RWPE1 (cell line): ENCODE data around the gene FFAR4.
A peak's percentile ranks its signal among the peaks of the same experiment; 100 is the strongest.

Source experiments
- CTCF ChIA-PET: fragments of 350-600 bp; sonication (Branson Sonifier 250); formaldehyde crosslinking; extraction: SDS; loops from one replicate; lab custom pipeline; 2021; lab: Yijun Ruan, JAX
- POLR2A ChIA-PET: fragments of 400-600 bp; formaldehyde crosslinking; extraction: SDS; loops from one replicate; lab custom pipeline; 2020; ENCODE audit warnings: antibody characterized with exemption; ENCODE audit not compliant: low non-redundant PET; lab: Yijun Ruan, JAX
- DNase-seq: peaks from one replicate; pipeline ENCODE4 v3.0.0; 2012; ENCODE audit warnings: low spot score
- H3K27ac ChIP-seq: fragments of 450-650 bp; 2 replicates; pipeline ENCODE4 v1.5.1; 2017
- TF ChIP-seq, protein P1 (sequence below): fragments of 450-650 bp; conservative IDR thresholded peaks from 2 replicates; pipeline ENCODE4 v1.5.1; 2017; ENCODE audit warnings: low read depth, mild to moderate bottlenecking

Gene FFAR4

GRCh38 chr10:93554760-93555432 lies 11.6 kb upstream of the FFAR4 start:
- H3K27ac ChIP-seq, result no peak overlapping the region
- TF ChIP-seq, protein P1, sequence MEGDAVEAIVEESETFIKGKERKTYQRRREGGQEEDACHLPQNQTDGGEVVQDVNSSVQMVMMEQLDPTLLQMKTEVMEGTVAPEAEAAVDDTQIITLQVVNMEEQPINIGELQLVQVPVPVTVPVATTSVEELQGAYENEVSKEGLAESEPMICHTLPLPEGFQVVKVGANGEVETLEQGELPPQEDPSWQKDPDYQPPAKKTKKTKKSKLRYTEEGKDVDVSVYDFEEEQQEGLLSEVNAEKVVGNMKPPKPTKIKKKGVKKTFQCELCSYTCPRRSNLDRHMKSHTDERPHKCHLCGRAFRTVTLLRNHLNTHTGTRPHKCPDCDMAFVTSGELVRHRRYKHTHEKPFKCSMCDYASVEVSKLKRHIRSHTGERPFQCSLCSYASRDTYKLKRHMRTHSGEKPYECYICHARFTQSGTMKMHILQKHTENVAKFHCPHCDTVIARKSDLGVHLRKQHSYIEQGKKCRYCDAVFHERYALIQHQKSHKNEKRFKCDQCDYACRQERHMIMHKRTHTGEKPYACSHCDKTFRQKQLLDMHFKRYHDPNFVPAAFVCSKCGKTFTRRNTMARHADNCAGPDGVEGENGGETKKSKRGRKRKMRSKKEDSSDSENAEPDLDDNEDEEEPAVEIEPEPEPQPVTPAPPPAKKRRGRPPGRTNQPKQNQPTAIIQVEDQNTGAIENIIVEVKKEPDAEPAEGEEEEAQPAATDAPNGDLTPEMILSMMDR, result peak; percentile 36; the same call in 1 of the 2 replicates
- DNase-seq, result peak; percentile 69
- POLR2A ChIA-PET, result no interaction called here
- CTCF ChIA-PET, result interaction anchor here (0.5 to 1.8 kb wide), 10 partner anchors 10 to 304 kb away, joined by 3 to 8 read pairs (median 3); partner anchors contain the start of gene FRA10AC1

GRCh38 chr10:93559490-93559889 lies 7.0 kb upstream of the FFAR4 start:
- DNase-seq, result no peak
- no peak overlapping the region for H3K27ac ChIP-seq
- TF ChIP-seq, protein P1, result no peak
- CTCF ChIA-PET, result no interaction called here
- POLR2A ChIA-PET, result no interaction called here

- ChIA-PET CTCF (no interaction called here), POLR2A (no interaction called here)
- no peak overlapping the region for H3K27ac ChIP-seq
- DNase-seq, result no peak
- TF ChIP-seq, protein P1, result no peak
Measured at GRCh38 chr10:93560541-93560940, 5.9 kb upstream of the FFAR4 start.

DNA sequence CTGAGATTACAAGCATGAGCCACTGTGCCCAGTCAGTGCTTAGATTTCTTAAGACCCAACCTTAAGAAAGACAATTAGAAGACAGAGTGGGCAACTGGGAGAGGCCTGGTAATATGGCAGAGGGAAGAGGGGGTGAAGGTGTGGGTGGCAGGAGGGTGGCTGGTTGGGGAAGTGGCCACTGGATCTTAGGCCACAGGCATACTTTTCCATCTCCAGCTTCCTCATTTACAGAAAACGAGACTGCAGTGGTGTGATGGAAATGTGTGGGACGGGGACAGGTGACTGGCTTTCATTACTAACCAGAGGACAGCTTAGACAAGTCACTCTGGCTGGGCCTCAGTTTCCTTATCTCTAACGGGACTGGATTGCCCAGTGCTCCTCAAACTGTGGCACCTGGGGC lies 1.0 kb upstream of the FFAR4 start:
- TF ChIP-seq, protein P1, result no peak
- POLR2A ChIA-PET, result no interaction called here
- CTCF ChIA-PET, result interaction anchor here (0.6 to 0.7 kb wide), 2 partner anchors 10 to 493 kb away, joined by 3 read pairs; no protein-coding TSS in a partner anchor
- DNase-seq, result no peak
- no peak overlapping the region for H3K27ac ChIP-seq

DNA sequence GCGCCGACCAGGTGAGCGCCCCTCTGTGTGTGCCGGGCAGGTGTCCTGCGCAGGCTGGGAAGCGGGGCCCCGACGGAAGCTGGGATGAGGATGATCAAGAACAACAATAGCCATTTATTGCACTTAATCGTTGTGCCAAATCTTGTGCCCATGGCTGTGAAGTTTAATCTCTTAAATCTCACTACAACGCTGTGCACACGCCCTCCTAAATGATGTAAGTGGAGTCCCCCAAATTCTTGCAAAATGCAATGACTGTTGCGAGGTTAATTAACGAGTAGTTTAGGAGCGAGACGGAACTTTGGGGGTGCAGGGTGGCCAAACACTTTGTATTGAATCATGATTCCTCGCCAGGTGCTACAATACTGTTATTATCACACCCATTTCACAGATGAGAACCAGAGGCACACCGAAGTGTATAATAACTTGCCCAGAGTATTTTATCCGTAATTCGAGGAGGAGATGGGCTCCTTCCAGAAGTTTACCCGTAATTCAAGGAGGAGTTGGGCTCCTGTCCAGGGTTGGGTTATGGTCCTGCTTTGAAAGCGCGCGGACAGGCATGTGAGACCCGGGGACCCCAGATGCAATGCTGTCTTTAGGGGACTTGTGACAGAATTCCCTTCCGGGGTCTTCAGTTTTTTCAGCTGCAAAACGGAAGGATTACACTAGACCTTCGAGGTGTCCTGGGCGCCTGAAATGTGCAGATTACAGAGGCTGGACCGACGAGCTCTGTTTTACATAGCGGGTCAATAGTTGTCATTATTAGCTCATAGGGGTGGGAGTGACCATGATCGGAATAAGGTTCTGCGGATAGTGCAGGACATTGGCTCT lies 1.0 kb downstream of the FFAR4 start:
- ChIA-PET POLR2A (interaction anchor here (0.6 kb wide), 1 partner anchor 844 kb away, joined by 3 read pairs; no protein-coding TSS in a partner anchor), CTCF (interaction anchor here (0.5 to 0.7 kb wide), 5 partner anchors 22 to 1652 kb away, joined by 3 to 7 read pairs (median 3); no protein-coding TSS in a partner anchor)
- TF ChIP-seq, protein P1, result no peak
- no peak overlapping the region for H3K27ac ChIP-seq
- DNase-seq, result no peak

- no peak overlapping the region for H3K27ac ChIP-seq
- POLR2A ChIA-PET, result interaction anchor here (0.6 kb wide), 1 partner anchor 844 kb away, joined by 3 read pairs; no protein-coding TSS in a partner anchor
- DNase-seq, result no peak
- TF ChIP-seq, protein P1, result no peak
- CTCF ChIA-PET, result interaction anchor here (0.5 to 0.7 kb wide), 5 partner anchors 23 to 304 kb away, joined by 3 to 5 read pairs (median 3); no protein-coding TSS in a partner anchor
Measured at GRCh38 chr10:93568105-93568390, 1.6 kb downstream of the FFAR4 start.
